AG04450 (cell line): Measurements from ENCODE around the gene CLCNKA. TPM values are rescaled to one million over a fixed set of nuclear protein-coding genes. Genes with fewer than 3 reads are reported as not detected.

Experiments
- CTCF ChIA-PET: fragments of 300-600, 350-600 bp; formaldehyde crosslinking; extraction: SDS; loops from one replicate; lab custom pipeline; 2022; ENCODE audit warnings: antibody characterized with exemption, inconsistent platforms; lab: Charles Lee
- POLR2A ChIA-PET: fragments of 350-600 bp; formaldehyde crosslinking; extraction: SDS; loops from one replicate; lab custom pipeline; 2021; ENCODE audit warnings: antibody characterized with exemption, inconsistent platforms; lab: Yijun Ruan, JAX
- DNase-seq: peaks from one replicate; pipeline ENCODE4 v3.0.0-alpha.2; 2011; ENCODE audit warnings: low read depth, low spot score
- H3K27ac ChIP-seq: one replicate; pipeline ENCODE4 v1.5.1; 2012; ENCODE audit warnings: low read depth, low read length, control low read depth
- H3K27me3 ChIP-seq: one replicate; pipeline ENCODE4 v1.6.0; 2012; ENCODE audit warnings: low read length; ENCODE audit not compliant: control insufficient read depth, insufficient read depth
- H3K4me3 ChIP-seq: 2 replicates; pipeline ENCODE4 v1.5.1; 2011; ENCODE audit warnings: mild to moderate bottlenecking, low read depth, low read length, control low read depth
- H3K9me3 ChIP-seq: 2 replicates; pipeline ENCODE4 v1.5.1; 2012; ENCODE audit warnings: low read length; ENCODE audit not compliant: control insufficient read depth, insufficient read depth
- polyA plus RNA-seq: library from polyadenylated mRNA; depleted of rRNA; stranded (reverse); fragments of >200 nt; gene quantifications from 2 replicates; pipeline ENCODE4 v1.2.3, GENCODE V29; 2011
- TF ChIP-seq, protein P1 (sequence below): IDR thresholded peaks from 2 replicates; pipeline ENCODE4 v1.5.1; 2011; ENCODE audit warnings: low read depth, low read length, control low read depth, inconsistent platforms

CLCNKA gene
- polyA plus RNA-seq, 1 experiment: not detected

DNA sequence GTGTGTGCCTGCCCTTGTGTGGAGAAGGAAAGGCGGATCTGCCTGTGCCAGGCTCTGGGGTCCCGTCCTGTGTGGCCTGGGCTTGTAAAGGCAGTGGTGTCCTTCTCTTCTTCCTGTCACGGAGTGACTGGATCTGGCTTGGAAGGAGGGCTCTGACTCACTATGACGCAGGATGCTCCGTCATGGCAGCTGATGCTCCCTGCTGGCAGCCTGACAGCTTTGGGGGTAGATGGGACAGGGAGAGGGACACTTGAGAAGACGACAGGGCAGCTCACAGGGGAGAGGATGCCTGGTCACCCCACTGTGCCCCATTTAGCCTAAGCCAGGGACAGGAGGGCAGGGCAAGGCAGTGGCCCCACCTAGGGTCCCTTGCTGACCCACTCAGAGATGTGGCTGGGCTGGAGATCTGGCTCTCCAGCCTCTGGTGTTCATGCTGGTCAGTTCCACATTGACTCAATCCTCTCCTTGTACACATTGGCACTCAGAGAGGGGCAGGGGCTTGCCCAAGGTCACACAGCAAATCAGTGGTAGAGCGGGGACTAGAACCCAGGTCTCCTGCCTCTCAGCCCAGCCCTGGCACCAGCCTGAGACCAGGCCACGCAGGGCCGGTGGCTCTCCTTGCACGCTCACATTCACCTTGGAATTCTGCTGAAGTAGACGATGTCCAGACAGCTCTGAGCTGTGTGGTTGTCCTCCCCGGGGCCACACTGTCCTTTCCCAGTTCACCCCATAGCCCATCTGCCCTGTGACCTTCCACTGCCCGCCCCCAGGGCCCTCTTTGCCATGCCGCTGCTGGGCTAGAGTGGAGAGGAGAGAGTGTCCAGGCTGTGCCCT, 54.4 kb downstream of the CLCNKA start:
- Histone ChIP-seq H3K9me3 (no peaks in the 10 kb centered on the region; the same call in 1 of the 2 replicates), H3K27ac (peak overlapping the region; percentile 73), H3K4me3 (no peak overlapping the region), H3K27me3 (peaks cover 5% of the 10 kb centered on the region)
- CTCF ChIA-PET: interaction anchor here (0.7 to 14.4 kb wide), 3 partner anchors 110 to 284 kb away, joined by 3 to 407 read pairs (median 16); no protein-coding TSS in a partner anchor
- TF ChIP-seq, protein P1, sequence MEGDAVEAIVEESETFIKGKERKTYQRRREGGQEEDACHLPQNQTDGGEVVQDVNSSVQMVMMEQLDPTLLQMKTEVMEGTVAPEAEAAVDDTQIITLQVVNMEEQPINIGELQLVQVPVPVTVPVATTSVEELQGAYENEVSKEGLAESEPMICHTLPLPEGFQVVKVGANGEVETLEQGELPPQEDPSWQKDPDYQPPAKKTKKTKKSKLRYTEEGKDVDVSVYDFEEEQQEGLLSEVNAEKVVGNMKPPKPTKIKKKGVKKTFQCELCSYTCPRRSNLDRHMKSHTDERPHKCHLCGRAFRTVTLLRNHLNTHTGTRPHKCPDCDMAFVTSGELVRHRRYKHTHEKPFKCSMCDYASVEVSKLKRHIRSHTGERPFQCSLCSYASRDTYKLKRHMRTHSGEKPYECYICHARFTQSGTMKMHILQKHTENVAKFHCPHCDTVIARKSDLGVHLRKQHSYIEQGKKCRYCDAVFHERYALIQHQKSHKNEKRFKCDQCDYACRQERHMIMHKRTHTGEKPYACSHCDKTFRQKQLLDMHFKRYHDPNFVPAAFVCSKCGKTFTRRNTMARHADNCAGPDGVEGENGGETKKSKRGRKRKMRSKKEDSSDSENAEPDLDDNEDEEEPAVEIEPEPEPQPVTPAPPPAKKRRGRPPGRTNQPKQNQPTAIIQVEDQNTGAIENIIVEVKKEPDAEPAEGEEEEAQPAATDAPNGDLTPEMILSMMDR: no peak
- POLR2A ChIA-PET: interaction anchor here (0.8 kb wide), 1 partner anchor 111 kb away, joined by 3 read pairs; no protein-coding TSS in a partner anchor
- peak; percentile 75 for DNase-seq

DNA sequence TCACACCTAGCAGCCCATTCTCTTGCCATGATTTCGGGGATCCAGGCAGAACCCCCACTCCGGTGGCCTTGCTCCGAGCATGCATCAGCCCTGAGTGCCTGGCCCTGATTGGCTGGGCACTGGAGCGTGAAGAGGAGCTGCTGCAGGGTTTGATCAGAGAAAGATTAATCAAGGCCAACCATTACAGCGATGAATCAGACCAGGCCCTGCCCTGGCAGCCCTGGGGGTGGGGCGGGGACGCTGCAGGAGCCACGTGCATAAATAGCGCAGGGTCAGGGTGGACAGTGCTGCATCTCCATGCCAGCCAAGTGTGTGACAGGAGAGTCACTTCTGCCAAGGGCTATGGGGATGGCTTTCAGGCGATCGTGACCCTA, 55.0 kb downstream of the CLCNKA start:
- no peak overlapping the region for H3K4me3 ChIP-seq
- peaks cover 5% of the 10 kb centered on the region for H3K27me3 ChIP-seq
- no peak overlapping the region for H3K27ac ChIP-seq
- ChIA-PET POLR2A (no interaction called here), CTCF (interaction anchor here (1.3 to 14.4 kb wide), 3 partner anchors 68 to 140 kb away, joined by 5 to 407 read pairs (median 16); no protein-coding TSS in a partner anchor)
- TF ChIP-seq, protein P1: no peak
- DNase-seq: no peak
- no peaks in the 10 kb centered on the region; the same call in 1 of the 2 replicates for H3K9me3 ChIP-seq

DNA sequence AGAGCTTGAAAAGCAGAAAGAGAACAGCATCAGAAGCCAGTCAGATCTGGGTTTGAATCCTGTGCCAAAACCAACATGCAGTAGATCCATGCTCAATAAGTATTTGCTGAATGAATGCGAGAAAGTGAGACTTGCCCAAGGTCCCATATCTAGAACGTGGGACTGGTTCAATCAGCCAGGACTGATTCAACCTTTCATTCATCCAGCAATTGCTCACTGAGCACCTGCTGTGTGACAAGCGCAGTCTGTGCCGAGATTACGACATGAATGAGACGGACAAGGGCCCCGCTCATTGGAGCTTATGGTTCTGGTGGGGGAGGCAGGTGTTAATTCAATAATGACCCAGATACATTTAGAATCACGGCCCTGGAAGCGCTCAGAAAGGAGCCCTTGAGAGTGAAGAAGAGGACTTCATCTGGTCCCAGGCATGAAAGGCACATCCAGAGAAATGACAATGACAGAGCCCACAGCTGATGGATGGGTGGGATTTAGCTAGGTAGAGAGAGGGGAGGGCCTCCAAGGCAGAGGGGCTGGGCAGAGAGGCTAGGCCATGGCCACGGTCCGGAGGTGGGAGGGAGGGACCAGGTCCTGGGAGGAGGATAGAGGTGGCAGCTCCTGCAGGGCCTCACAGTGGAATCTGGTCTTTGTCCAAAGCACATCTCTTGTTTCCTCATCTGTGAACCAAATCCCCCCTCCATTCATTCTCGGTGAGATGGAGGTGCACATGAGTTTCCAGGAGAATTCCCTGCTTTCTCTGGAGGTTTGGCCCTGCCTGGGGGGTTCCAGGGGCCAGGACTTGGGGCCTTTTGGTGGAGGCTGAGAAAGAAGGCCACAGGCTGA, 55.8 kb downstream of the CLCNKA start:
- DNase-seq: no peak
- no peaks in the 10 kb centered on the region for H3K27me3 ChIP-seq
- ChIA-PET CTCF (interaction anchor here (0.9 to 14.4 kb wide), 13 partner anchors 69 to 287 kb away, joined by 3 to 407 read pairs (median 9); partner anchors contain the start of gene EPHA2), POLR2A (interaction anchor here (1.0 kb wide), 1 partner anchor 128 kb away, joined by 6 read pairs; no protein-coding TSS in a partner anchor)
- no peaks in the 10 kb centered on the region; the same call in 1 of the 2 replicates for H3K9me3 ChIP-seq
- H3K4me3 ChIP-seq: no peak overlapping the region
- TF ChIP-seq, protein P1: no peak
- H3K27ac ChIP-seq: no peak overlapping the region

DNA sequence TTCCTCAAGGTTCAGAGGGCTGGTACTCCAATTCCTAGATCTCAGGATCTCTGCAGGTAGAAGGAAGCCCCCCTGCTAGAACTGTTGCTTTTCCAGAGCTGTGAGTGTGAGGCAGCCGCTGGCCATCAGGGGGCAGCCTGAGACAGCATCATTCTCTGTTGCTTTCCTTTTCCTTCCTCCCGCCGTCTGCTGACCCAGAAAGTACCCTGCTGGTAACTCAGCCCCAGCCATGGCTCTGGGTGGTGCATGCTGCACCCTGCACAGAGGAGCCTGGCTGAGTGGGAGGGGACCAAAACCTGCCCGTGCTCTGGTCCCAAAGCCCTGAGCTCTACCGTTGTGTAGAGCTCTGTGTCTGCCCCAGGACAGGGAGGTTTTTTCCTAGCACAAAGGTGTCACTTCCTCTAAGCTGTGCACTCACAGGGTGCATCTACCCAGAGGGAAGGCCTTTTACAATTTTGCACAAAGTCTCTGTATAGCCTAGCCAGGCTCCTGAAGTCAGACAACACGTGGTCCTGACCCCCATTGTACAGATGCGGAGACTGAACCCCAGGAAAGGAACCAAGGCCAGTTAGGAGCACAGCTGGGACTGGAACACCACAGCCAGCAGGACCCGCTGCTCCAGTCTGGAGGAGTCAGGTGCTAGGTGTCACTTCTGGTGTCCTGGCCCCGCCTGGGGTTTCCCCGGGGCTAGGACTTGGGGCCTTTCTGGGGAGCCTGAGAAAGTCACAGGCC, 57.3 kb downstream of the CLCNKA start:
- peak; percentile 34 for DNase-seq
- H3K27ac ChIP-seq: no peak overlapping the region
- TF ChIP-seq, protein P1: peak; percentile 92
- no peaks in the 10 kb centered on the region; the same call in 1 of the 2 replicates for H3K9me3 ChIP-seq
- no peaks in the 10 kb centered on the region for H3K27me3 ChIP-seq
- CTCF ChIA-PET: interaction anchor here (0.6 to 14.4 kb wide), 28 partner anchors 8 to 286 kb away, joined by 3 to 407 read pairs (median 5); partner anchors contain the start of gene EPHA2
- POLR2A ChIA-PET: interaction anchor here (0.6 to 1.0 kb wide), 3 partner anchors 84 to 258 kb away, joined by 3 to 6 read pairs (median 5); no protein-coding TSS in a partner anchor
- H3K4me3 ChIP-seq: no peak overlapping the region
